K562 (cell line): ENCODE measurements around the gene NUDT22. TPM values are rescaled to one million over a fixed set of nuclear protein-coding genes. Genes with fewer than 3 reads are reported as not detected.
A peak's percentile ranks its signal among the peaks of the same experiment; 100 is the strongest.

Experiments used
- AFF1 ChIP-seq, 2 experiments: fragments of 450-650 bp; IDR thresholded peaks; 2 replicates each; pipeline ENCODE4 v1.6.1; 2018; ENCODE audit warnings: mild to moderate bottlenecking in 2 of 2, low read depth in 1 of 2; ENCODE audit not compliant: partially characterized antibody in 2 of 2
- BRCA1 ChIP-seq, 2 experiments: fragments of 450-650 bp in 1 of 2; sonication (generic) in 1 of 2; formaldehyde crosslinking in 1 of 2; IDR thresholded peaks; 2 replicates each; pipeline versions ENCODE4 v1.5.0 to v1.6.1; 2017 to 2020; ENCODE audit warnings: mild to moderate bottlenecking in 1 of 2, missing genetic modification reagents in 1 of 2
- DACH1 ChIP-seq: fragments of 450-650 bp; IDR thresholded peaks from 2 replicates; pipeline ENCODE4 v1.6.1; 2018; ENCODE audit not compliant: partially characterized antibody
- ERF ChIP-seq: fragments of 450-650 bp; formaldehyde crosslinking; IDR thresholded peaks from 2 replicates; pipeline ENCODE4 v1.4.0; 2020; ENCODE audit warnings: mild to moderate bottlenecking, mixed read lengths
- FUS ChIP-seq: fragments of 200-400 bp; formaldehyde crosslinking; optimal IDR thresholded peaks from 2 replicates; pipeline ENCODE3; 2017; ENCODE audit warnings: low read depth, low read length
- GTF2F1 ChIP-seq: IDR thresholded peaks from 2 replicates; pipeline ENCODE4 v1.6.1; 2011; ENCODE audit warnings: low read depth, low read length, improper control_type of control experiment
- MEF2A ChIP-seq: IDR thresholded peaks from 2 replicates; pipeline ENCODE4 v1.6.1; 2011; ENCODE audit warnings: low read depth, mild to moderate bottlenecking, low read length, moderate library complexity; ENCODE audit not compliant: control insufficient read depth
- MYNN ChIP-seq, 2 experiments: sonication (generic); formaldehyde crosslinking in 1 of 2; IDR thresholded peaks; 2 replicates each; pipeline versions ENCODE4 v1.5.0 to v1.6.1; 2016 to 2020; ENCODE audit warnings: antibody characterized with exemption in 1 of 2, missing genetic modification reagents in 1 of 2
- SP2 ChIP-seq: IDR thresholded peaks from 2 replicates; pipeline ENCODE4 v1.6.1; 2011; ENCODE audit warnings: mild to moderate bottlenecking, low read depth, low read length, moderate library complexity; ENCODE audit not compliant: poor library complexity, severe bottlenecking; ENCODE audit errors: extremely low read depth
- STAT6 ChIP-seq: sonication (generic); formaldehyde crosslinking; IDR thresholded peaks from 2 replicates; pipeline ENCODE4 v1.8.1; 2023; ENCODE audit warnings: mild to moderate bottlenecking, missing genetic modification reagents
- SUPT5H ChIP-seq: fragments of 450-650 bp; IDR thresholded peaks from 2 replicates; pipeline ENCODE4 v1.6.1; 2016
- ZNF316 ChIP-seq: fragments of 450-650 bp; IDR thresholded peaks from 2 replicates; pipeline ENCODE4 v1.6.1; 2016
- ZNF407 ChIP-seq: fragments of 450-650 bp; IDR thresholded peaks from 2 replicates; pipeline ENCODE4 v1.6.1; 2016; ENCODE audit warnings: low read depth
- polyA plus RNA-seq, 8 experiments: library from polyadenylated mRNA; depleted of rRNA in 4 of 8; stranded (reverse) in 5 of 8; unstranded in 3 of 8; fragments of >200 nt; fragmentation: Nextera tagmentation in 2 of 8; fragmentation: Illumina TruSeq in 1 of 8; extraction: Ambion mirVana in 2 of 8; extraction: Trizol in 1 of 8; gene quantifications; 2 replicates each; pipeline versions ENCODE4 v1.2.1 to v1.2.3, GENCODE V29; 2011 to 2014; ENCODE audit warnings: inconsistent platforms in 1 of 8, missing spikeins in 1 of 8
- total RNA-seq, 7 experiments: library from RNA; depleted of rRNA in 6 of 7; stranded (reverse); fragments of >200 nt in 6 of 7; fragmentation: Illumina TruSeq in 2 of 7; extraction: Trizol in 2 of 7; gene quantifications; 2 replicates each; pipeline versions ENCODE4 v1.2.1 to v1.2.3, GENCODE V29; 2011 to 2021; ENCODE audit warnings: low replicate concordance in 1 of 7

NUDT22 gene
- total and polyA plus RNA-seq, 9 of the 15 experiments (the other 6 are each of a cell fraction or from before 2014, with no cell fraction given) = 6.3 to 92.6 (median 37.4) TPM

- no peak for TF ChIP-seq STAT6 (CRISPR knock-in tag)
- 0 out of 2 replicates have a peak, but pooled peaks have one; percentile 67 for TF ChIP-seq ERF
- peak; percentile 89 for TF ChIP-seq GTF2F1
- no peak for TF ChIP-seq BRCA1 (IDR thresholded peaks at IDR 0.05)
- TF ChIP-seq BRCA1 (CRISPR knock-in tag; IDR thresholded peaks at IDR 0.05) = 0 out of 2 replicates have a peak, but pooled peaks have one; percentile 27
- TF ChIP-seq MYNN (IDR thresholded peaks at IDR 0.05) = peak; percentile 36; the same call in 1 of the 2 replicates
- no peak for TF ChIP-seq MYNN (CRISPR knock-in tag; IDR thresholded peaks at IDR 0.05)
- TF ChIP-seq DACH1 = peak; percentile 24
- TF ChIP-seq MEF2A = no peak
- TF ChIP-seq ZNF407 = no peak
- TF ChIP-seq SP2 = no peak
- no peak for TF ChIP-seq ZNF316
- no peak for TF ChIP-seq AFF1 (IDR thresholded peaks at IDR 0.05; ENCODE audit: low read depth in 1 of 2, partially characterized antibody in 2 of 2)
- TF ChIP-seq FUS = no peak
- TF ChIP-seq SUPT5H = peak; percentile 97
Observed at GRCh38 chr11:64185175-64185692, 40.8 kb upstream of the NUDT22 start (continued).
